GM19468 (cell line): ENCODE results near the gene SDS.
A peak's percentile ranks its signal among the peaks of the same experiment; 100 is the strongest.
"Not testable (repeated sequence)": the region's sequence is repeated elsewhere in the genome, so short reads cannot be mapped to it uniquely, and the experiment has no call there.

Experiments
- ATAC-seq: cut with Tn5 transposase; IDR thresholded peaks from one replicate; pipeline ENCODE4 v1.9.1; 2021; ENCODE audit warnings: mild to moderate bottlenecking, moderate library complexity, moderate number of reproducible peaks; ENCODE audit not compliant: unreplicated experiment; ENCODE audit errors: extremely low read depth

SDS gene

DNA sequence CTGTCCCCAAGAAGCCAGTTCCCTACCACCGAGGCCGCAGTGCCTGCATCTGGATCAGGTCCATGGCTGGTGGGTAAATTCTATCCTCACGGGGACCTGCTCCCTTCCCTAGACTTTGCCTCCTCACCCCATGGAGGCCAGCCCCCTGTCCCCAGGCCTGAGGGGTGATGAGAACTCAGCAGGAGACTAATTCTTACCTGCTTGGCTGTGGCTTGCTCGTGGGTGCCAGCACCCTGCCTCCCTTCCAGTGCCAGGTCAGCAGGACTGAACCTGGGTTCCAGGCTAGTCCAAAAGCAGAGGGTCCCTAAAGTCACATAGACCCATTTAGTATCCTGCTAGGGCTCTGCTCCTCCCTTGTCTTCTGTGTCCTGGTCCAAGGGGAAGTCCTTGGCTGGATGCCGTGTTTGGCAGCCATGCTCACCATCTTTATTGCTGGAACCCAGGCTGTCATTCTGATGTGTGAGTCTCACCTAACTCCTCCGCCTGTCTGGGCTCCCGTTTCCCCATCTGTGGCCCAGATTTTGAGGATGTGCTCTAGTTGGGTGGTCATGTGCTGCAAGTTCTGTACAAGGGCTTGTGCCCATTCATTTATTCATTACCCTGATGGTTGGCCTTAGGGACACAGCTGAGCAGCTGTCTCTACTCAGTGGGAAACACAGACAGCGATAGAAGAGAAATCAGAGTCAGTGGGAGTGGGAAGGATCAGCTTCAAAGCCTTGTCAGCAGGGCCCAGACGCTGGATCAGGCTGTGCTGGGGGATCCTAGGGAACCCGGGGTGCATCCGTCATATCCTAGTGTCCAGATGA lies 44.4 kb downstream of the SDS start:
- ATAC-seq: no peak

DNA sequence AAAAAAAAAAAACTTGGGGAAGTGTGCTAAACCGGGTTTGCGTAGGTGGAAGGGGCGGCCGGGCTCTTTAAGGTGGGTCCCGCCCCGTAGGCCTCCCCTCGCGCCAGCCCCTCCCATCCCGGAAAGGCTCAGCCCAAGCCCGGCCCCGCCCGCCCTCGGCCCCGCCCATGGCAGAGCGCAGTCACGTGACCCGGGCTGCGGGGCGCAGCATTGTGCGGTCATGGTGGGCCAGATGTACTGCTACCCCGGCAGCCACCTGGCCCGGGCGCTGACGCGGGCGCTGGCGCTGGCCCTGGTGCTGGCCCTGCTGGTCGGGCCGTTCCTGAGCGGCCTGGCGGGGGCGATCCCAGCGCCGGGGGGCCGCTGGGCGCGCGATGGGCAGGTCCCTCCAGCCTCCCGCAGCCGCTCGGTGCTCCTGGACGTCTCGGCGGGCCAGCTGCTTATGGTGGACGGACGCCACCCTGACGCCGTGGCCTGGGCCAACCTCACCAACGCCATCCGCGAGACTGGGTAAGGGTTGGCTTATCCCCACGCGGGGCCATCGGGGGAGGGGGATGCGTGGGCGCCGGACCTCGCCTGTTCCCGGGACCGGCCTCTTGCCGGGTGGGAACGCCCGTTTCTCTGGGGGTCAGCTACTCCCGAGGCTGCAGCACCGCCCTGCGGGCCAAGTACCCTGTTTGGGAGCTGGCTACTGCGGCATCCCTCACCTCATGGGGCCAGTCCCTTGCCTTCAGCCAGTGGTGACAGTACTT lies 45.1 kb downstream of the SDS start, which contains the start of gene PLBD2:
Gene PLBD2, plus strand, starts transcription at position 207 of the 752 bp plus-strand sequence. Its CDS starts 14 bp downstream, at position 221.
- peak; percentile 80 for ATAC-seq

DNA sequence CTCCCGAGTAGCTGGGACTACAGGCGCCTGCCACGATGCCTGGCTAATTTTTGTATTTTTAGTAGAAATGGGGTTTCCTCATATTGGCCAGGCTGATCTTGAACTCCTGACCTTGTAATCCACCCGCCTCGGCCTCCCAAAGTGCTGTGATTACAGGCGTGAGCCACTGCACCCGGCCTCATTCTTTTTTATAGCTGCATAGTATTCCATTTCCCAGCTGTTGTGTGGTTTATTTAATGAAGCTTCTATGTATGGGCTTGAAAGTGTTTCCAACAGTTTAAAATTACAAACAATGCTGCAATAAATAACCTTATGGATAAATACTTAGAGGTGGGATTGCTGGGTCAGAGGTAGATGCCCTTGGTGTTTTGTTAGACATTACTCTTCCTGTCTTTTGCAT lies 49.5 kb downstream of the SDS start:
- not testable (repeated sequence) for ATAC-seq

DNA sequence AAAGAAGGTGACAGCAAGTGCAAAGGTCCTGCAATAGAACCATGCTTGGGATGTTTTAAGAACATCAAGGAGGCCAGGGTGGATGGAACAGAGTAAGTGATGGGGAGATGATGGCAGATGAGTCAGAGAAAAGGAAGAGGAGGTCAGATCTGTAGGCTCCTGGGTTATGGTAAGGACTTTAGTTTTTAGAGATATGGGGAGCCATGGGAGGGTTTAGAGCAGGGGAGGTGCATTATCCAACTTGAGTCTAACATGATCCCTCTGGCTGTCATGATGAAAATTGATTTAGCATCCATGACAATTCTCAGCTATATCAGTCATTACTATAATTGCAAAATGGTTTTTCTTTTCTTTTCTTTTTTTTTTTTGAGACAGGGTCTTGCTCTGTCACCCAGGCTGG lies 52.6 kb downstream of the SDS start:
- ATAC-seq: no peak

DNA sequence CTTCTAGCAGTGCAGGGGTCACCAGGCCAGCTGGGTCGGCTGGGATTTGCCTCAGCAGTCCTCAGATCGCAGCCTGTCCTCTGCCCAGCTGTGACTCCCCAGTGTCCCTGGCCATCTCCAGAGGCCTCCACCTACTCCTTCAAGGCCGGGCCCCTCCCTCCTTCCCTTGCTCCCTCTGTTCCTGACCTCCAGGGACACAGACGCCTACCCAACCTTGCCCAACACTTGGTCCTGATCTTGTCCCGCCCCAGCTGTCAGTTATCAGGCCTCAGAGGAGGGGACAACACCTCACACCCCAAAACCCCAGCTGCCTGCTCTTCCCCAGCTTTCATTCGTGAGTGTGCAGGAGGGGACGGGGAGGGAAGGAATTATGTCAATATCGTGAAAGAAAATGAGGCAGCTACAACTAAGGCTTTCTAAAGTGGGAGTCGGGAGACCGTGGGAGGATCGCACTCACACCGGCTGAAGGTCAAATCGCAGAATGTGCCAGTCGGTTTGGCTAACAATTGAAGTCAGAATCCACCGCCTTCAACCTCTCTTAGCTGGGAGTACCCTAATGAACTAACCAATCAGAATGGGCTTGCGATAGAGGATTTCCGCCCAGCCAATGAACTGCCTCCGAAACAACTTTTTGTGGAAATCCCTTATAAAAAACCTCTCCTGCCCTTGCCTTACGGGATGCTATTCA lies 54.7 kb downstream of the SDS start:
- ATAC-seq: no peak

DNA sequence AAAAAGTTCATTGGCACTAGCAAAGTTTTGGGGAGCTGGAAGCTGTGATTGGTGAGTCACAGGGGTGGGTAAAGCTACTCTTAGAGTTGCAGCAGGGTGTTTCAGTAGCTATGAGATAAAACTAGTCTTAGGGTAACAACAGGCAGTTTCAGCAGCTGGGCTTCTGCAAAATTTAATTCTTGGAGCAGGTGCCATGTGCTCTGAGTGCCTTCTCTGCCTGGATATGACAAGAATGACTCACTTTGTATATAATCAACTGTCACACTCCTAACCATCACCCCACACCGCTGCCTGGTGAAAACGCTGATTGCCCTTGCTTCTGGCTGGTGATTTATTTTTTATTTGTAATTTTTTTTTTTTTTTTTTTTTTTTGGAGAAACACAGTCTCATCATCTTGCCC lies 55.8 kb downstream of the SDS start:
- no peak for ATAC-seq

DNA sequence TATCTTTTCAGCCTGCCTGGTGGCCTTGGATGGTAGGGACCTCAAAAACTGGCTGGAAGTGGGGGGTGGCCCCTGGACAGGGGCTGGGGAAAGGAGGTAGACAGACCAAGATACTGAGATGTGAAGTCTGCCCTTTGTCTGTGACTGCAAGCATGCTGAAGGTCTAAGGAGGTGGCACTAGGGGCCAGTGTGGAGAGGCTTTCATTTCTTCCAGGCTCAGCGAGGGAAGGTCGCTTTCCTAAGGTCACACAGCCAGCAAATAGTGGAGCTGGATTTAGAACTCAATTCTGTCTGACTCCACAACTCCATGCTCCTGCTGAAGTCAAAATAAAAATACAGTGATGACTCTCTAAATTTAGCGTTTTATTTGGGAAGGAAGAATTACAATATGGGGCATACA lies 56.6 kb downstream of the SDS start:
- no peak for ATAC-seq

DNA sequence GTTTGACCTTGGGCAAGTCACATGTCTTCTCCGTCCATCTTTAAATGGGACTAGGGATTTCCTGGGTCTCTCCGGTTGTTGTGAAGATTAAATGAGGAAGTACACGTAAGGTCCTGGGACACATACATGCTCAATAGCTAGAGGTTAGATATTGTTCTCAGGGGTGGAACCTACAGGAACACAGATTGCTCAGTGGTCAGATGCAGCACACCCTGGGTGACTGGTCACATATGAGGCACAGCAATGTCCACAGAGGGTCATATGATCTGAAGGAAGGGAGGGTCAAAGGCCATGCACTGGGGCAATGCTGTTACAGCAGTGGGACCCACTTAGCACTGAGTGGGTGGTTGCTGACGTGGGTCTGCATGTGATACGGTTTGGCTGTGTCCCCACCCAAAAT lies 57.3 kb downstream of the SDS start:
- ATAC-seq: no peak

DNA sequence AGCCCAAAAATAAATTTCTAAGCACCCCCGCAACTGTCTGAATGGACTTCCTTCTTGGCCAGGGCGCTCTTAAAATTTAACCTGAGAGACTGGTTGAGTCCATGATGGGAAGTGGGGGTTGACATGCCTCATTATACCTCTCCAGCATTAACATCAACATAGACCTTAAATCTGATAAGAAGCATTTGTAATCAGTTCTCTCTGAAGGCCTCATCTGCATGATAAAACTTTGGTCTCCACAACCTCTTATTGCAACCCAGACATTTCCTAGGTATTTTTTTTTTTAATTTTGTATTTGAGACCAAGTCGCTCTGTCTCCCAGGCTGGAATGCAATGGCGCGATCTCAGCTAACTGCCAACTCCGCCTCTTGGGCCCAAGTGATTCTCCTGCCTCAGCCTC lies 58.4 kb downstream of the SDS start:
- ATAC-seq: no peak
